Keratinocyte (primary cell): Measurements from ENCODE around the gene TAS1R3.

Experiments used
- CTCF ChIP-seq, 3 experiments: IDR thresholded peaks in 1 of 3; conservative IDR thresholded peaks in 1 of 3; optimal IDR thresholded peaks in 1 of 3; 2 replicates in 2 of 3; 3 replicates in 1 of 3; pipeline versions ENCODE3 to v1.5.1; 2011; ENCODE audit warnings: low read length in 3 of 3, mild to moderate bottlenecking in 3 of 3, moderate library complexity in 2 of 3, control low read depth in 1 of 3, inconsistent platforms in 1 of 3; ENCODE audit not compliant: insufficient read depth in 2 of 3; ENCODE audit errors: extremely low read depth in 1 of 3
- EZH2 ChIP-seq: IDR thresholded peaks from one replicate; pipeline ENCODE4 v1.6.1; 2012; ENCODE audit warnings: inconsistent platforms, mild to moderate bottlenecking, low read length, moderate library complexity

- no peak for TF ChIP-seq CTCF (optimal IDR thresholded peaks at IDR 0.05 in 1 of 3, IDR thresholded peaks at IDR 0.05 in 1 of 3, conservative IDR thresholded peaks at IDR 0.05 in 1 of 3; ENCODE audit: extremely low read depth in 1 of 3, insufficient read depth in 2 of 3, low read length in 3 of 3)
- no peak for TF ChIP-seq EZH2
Measured at GRCh38 chr1:1361233-1361981, 30.3 kb downstream of the TAS1R3 start.
